Chondrocyte (in vitro differentiated cells): ENCODE results near the gene USP40. TPM values are rescaled to one million over a fixed set of nuclear protein-coding genes. Genes with fewer than 3 reads are reported as not detected.
A peak's percentile ranks its signal among the peaks of the same experiment; 100 is the strongest.

Experiments
- DNase-seq: peaks from one replicate; pipeline ENCODE4 v3.0.0; 2021; ENCODE audit warnings: mixed read lengths, low spot score
- H3K27ac Mint-ChIP-seq: one replicate; pipeline ENCODE4 v1.8.0; 2021; ENCODE audit warnings: mild to moderate bottlenecking, moderate library complexity, mixed read lengths; ENCODE audit not compliant: unreplicated experiment
- H3K27me3 Mint-ChIP-seq: 2 replicates; pipeline ENCODE4 v1.8.0; 2021; ENCODE audit warnings: low read depth, mixed read lengths
- H3K36me3 Mint-ChIP-seq: 2 replicates; pipeline ENCODE4 v1.8.0; 2021; ENCODE audit warnings: low read depth, mixed read lengths
- H3K4me1 Mint-ChIP-seq: 2 replicates; pipeline ENCODE4 v1.8.0; 2021; ENCODE audit warnings: low read depth, mild to moderate bottlenecking, mixed read lengths
- H3K4me3 Mint-ChIP-seq: one replicate; pipeline ENCODE4 v1.8.0; 2021; ENCODE audit warnings: mild to moderate bottlenecking, moderate library complexity, mixed read lengths; ENCODE audit not compliant: unreplicated experiment
- H3K9me3 Mint-ChIP-seq: 2 replicates; pipeline ENCODE4 v1.8.0; 2021; ENCODE audit warnings: low read depth, mixed read lengths
- total RNA-seq: library from RNA; stranded (reverse); gene quantifications from 3 replicates; pipeline ENCODE4 v1.2.1, GENCODE V29; 2021
- TF ChIP-seq, protein P1 (sequence below): fragments of 200-600 bp; sonication (generic); IDR thresholded peaks from 2 replicates; pipeline ENCODE4 v1.5.0; 2021; ENCODE audit warnings: antibody characterized with exemption, mild to moderate bottlenecking, moderate library complexity

Gene USP40
- total RNA-seq, 1 donor from 2014 or later, result 29.4 TPM

DNA sequence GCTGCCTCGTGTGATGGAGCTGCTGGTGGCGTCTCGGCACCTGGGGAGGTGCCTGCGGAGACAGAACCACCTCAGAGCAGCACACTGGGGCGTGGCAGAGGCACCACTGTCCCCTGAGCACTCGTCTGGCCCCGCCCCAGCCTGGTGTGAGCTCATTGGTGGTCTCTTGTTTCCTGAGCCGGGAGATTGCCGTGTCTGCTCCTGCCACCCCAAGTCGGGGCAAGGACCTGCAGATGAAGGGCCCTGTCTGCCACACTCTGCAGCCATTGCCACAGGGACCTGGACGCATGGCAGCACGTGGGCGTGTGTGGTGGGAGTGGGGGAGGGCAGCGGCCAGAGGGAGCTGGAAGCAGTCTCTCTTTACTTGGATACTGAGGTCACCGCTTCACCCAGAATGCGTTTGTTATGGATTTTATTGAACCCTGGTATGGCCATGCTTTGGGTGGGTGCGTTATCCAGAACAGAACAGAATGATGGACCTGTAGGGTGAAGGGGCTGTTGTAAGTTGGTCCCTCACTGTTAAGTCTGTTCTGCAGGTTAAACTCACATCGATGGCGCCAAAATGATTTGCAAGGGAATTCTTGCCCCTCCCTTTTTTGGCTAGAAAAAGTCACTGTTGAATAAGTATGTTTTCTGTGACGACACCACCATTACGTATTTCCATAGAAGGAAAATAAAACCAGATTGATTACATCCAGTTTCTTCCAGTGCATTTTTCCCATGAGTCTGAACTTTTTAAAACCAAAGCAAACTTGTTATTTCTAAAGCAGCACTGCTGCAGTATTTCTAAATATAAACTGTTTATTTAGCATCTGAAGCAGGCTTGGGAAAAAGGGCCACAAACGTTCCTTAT lies 92.0 kb downstream of the USP40 start:
- Mint-ChIP-seq H3K4me3 (no peak overlapping the region), H3K9me3 (no peaks in the 10 kb centered on the region), H3K36me3 (peaks cover 19% of the 10 kb centered on the region), H3K4me1 (peaks cover 19% of the 10 kb centered on the region), H3K27ac (peak overlapping the region; percentile 61), H3K27me3 (no peaks in the 10 kb centered on the region)
- no peak for DNase-seq
- TF ChIP-seq, protein P1, sequence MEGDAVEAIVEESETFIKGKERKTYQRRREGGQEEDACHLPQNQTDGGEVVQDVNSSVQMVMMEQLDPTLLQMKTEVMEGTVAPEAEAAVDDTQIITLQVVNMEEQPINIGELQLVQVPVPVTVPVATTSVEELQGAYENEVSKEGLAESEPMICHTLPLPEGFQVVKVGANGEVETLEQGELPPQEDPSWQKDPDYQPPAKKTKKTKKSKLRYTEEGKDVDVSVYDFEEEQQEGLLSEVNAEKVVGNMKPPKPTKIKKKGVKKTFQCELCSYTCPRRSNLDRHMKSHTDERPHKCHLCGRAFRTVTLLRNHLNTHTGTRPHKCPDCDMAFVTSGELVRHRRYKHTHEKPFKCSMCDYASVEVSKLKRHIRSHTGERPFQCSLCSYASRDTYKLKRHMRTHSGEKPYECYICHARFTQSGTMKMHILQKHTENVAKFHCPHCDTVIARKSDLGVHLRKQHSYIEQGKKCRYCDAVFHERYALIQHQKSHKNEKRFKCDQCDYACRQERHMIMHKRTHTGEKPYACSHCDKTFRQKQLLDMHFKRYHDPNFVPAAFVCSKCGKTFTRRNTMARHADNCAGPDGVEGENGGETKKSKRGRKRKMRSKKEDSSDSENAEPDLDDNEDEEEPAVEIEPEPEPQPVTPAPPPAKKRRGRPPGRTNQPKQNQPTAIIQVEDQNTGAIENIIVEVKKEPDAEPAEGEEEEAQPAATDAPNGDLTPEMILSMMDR, result no peak

DNA sequence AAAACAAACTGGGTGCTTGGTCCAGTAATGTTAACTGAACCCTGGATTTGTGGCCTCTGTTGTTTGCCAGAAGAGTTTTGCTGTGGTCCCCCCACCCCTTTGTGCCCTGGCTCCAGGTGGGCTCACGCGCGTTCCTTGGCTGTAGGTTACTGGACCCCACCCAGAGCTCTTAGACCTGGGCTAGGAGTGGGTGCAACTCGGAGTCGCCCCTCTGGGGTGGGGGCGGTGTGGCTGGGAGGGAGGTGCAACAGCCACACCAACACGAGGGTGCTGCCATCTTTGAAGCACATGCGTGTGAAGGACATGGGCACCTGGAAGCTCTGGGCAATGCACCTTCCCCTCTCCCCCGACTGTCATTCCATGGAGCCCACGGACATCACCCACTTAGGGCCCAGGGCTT lies 92.7 kb downstream of the USP40 start:
- Mint-ChIP-seq H3K4me1 (peaks cover 19% of the 10 kb centered on the region), H3K27me3 (no peaks in the 10 kb centered on the region), H3K9me3 (no peaks in the 10 kb centered on the region), H3K4me3 (no peak overlapping the region), H3K27ac (no peak overlapping the region), H3K36me3 (peaks cover 24% of the 10 kb centered on the region)
- TF ChIP-seq, protein P1, result no peak
- no peak for DNase-seq

DNA sequence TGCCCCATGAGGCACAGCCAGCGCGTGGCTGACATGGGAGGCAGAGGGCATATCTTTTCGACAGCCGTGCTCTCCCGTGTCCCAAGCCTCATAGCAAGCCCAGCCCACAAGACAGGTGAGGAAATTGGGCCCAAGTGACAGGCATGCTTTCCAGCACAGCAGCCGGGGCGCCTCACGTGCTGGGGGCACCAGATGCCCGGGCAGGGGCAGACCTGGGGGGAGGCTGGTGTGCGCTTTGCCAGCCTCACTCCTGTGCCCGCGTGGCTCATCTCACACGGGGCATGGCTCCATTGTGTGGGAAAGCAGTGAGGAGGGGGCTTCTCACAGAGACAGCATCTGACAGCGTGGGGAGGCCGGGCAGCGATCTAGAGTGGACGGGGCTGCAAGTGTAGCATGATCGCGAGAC lies 93.2 kb downstream of the USP40 start:
- Mint-ChIP-seq H3K4me1 (peaks cover 19% of the 10 kb centered on the region), H3K4me3 (no peak overlapping the region), H3K27ac (no peak overlapping the region), H3K36me3 (peaks cover 27% of the 10 kb centered on the region), H3K27me3 (no peaks in the 10 kb centered on the region), H3K9me3 (no peaks in the 10 kb centered on the region)
- TF ChIP-seq, protein P1, result no peak
- DNase-seq, result no peak

DNA sequence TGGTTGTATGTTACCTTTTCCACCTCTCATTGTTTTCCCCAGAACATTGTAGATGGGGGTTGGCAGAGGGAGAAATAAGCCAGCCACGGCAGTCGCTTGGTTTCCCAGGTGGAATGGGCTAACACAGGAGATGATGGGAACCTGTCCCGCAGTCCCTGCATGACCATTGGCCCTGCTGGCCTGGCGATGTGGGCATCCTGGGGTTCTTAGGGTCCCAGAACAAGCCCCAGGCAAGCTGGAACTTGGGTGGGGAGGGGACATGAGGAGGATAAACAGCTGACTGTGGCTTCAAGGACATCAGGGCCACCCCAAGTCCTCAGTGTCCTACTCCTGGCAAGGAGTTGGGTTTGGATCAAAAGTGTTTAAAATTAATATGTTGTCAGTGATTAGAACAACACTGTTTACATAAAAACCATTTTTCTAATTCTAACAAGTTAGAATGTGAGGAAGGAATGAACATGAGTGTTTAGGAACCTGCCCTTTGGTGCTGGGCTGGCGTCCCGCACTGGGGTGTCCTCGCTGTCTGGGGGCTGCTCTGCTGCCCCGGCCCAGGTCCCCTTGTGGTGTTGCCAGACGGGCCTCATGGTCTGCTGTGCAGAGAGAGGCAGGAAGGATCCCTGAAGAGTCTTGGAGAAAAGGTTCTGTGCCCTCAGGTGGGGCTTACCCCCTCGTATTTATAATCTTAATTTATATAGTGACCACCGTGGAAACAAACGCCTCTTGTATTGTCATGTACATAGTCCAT lies 95.1 kb downstream of the USP40 start:
- no peak overlapping the region for H3K4me3 Mint-ChIP-seq
- H3K27ac Mint-ChIP-seq, result no peak overlapping the region
- no peaks in the 10 kb centered on the region for H3K27me3 Mint-ChIP-seq
- no peaks in the 10 kb centered on the region for H3K9me3 Mint-ChIP-seq
- no peak for DNase-seq
- peaks cover 19% of the 10 kb centered on the region for H3K4me1 Mint-ChIP-seq
- peaks cover 31% of the 10 kb centered on the region for H3K36me3 Mint-ChIP-seq
- TF ChIP-seq, protein P1, result no peak

DNA sequence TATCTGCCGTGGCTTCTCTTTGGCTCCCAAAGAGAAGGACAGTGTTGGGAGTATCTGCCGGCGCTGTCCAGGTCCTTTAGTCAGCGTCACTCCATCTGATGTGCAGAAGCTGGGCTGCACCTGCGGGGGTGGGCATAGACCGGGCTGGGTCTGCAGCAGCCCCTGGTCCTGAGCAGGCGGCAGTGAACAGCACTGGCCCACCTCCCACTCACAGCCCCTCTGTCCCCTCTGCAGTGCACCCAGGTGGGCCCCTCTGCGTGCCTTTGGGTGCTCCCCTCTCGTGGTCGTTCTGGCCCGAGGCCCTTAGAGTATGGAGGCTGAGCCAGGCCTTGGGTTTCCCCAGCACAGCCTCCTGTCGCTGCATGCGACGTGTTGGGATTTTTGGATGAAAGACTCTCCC lies 95.7 kb downstream of the USP40 start:
- no peak overlapping the region for H3K4me3 Mint-ChIP-seq
- no peak for DNase-seq
- no peaks in the 10 kb centered on the region for H3K27me3 Mint-ChIP-seq
- peaks cover 33% of the 10 kb centered on the region for H3K36me3 Mint-ChIP-seq
- H3K4me1 Mint-ChIP-seq, result peaks cover 19% of the 10 kb centered on the region
- peak overlapping the region; percentile 43 for H3K27ac Mint-ChIP-seq
- TF ChIP-seq, protein P1, result no peak
- H3K9me3 Mint-ChIP-seq, result no peaks in the 10 kb centered on the region
